Duodenal mucosa (tissue), 2 donors: ENCODE results near the gene PRKG1.
"Not testable (repeated sequence)": the region's sequence is repeated elsewhere in the genome, so short reads cannot be mapped to it uniquely, and the experiment has no call there.

Experiments used
- H3K27ac ChIP-seq: one replicate; pipeline ENCODE4 v1.7.0; 2013; ENCODE audit warnings: low read depth, low read length
- H3K27me3 ChIP-seq, 2 donors: one replicate each; pipeline ENCODE4 v1.7.0; 2013; ENCODE audit warnings: low read length in 2 of 2, control low read depth in 1 of 2; ENCODE audit not compliant: insufficient read depth in 2 of 2, control insufficient read depth in 1 of 2
- H3K36me3 ChIP-seq, 2 donors: one replicate each; pipeline ENCODE4 v1.7.0; 2013; ENCODE audit warnings: low read length in 2 of 2, control low read depth in 1 of 2; ENCODE audit not compliant: insufficient read depth in 2 of 2, control insufficient read depth in 1 of 2
- H3K4me1 ChIP-seq, 2 donors: one replicate each; pipeline ENCODE4 v1.7.0; 2013; ENCODE audit warnings: low read length in 2 of 2, control low read depth in 1 of 2; ENCODE audit not compliant: insufficient read depth in 2 of 2, control insufficient read depth in 1 of 2
- H3K4me3 ChIP-seq, 2 donors: one replicate each; pipeline ENCODE4 v1.7.0; 2013; ENCODE audit warnings: low read length in 2 of 2, low read depth in 1 of 2
- H3K9ac ChIP-seq, 2 donors: one replicate each; pipeline ENCODE4 v1.7.0; 2013; ENCODE audit warnings: low read length in 2 of 2, low read depth in 1 of 2
- H3K9me3 ChIP-seq, 2 donors: one replicate each; pipeline ENCODE4 v1.7.0; 2013; ENCODE audit warnings: low read length in 2 of 2, control low read depth in 1 of 2; ENCODE audit not compliant: control insufficient read depth in 1 of 2

PRKG1 gene

DNA sequence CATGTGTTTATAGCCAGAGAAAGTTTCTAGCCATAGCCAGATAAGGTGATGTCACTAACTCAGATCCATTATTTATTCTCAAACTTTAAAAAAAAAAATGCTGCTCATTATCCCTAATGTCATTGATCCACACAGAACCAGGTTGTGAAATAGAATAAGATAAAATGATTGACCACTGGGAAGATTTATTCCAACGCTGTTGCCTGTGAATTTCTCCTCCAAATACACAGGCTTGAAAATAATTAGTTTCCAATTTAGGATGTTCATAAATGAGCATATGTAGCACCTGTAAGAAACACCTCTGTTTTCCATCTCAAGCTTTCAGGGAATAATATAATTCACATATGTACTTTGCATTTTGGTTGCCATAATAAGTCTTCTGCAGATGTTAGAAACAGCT is 956.7 kb downstream of the PRKG1 start:
- H3K4me1 ChIP-seq, result no peaks in the 10 kb centered on the region
- no peaks in the 10 kb centered on the region for H3K27me3 ChIP-seq
- no peaks in the 10 kb centered on the region for H3K9me3 ChIP-seq
- no peak overlapping the region for H3K4me3 ChIP-seq
- H3K9ac ChIP-seq, result no peak overlapping the region
- no peaks in the 10 kb centered on the region for H3K36me3 ChIP-seq
- H3K27ac ChIP-seq, result no peak overlapping the region

DNA sequence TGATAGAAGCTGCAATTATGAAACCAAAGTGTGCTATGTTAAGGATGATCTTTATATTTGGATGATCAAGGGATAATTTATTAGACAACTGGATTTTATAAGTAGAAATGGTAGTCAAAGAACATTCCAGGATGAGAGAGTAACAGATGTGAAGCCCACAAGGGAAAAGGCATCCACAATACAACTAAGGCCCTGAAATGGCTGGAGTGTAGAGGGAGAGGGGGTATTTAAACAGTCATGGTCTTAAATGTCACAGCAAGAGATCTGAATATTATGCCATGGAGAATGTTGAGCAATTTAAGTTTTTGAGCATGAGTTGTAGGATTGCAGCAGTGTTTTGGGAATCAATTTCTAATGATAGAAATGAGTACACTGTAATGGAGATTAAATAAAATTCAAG is 957.5 kb downstream of the PRKG1 start:
- H3K4me1 ChIP-seq, result no peaks in the 10 kb centered on the region
- H3K36me3 ChIP-seq, result no peaks in the 10 kb centered on the region
- H3K9me3 ChIP-seq, result no peaks in the 10 kb centered on the region
- no peak overlapping the region for H3K4me3 ChIP-seq
- no peak overlapping the region for H3K9ac ChIP-seq
- H3K27ac ChIP-seq, result no peak overlapping the region
- no peaks in the 10 kb centered on the region for H3K27me3 ChIP-seq

DNA sequence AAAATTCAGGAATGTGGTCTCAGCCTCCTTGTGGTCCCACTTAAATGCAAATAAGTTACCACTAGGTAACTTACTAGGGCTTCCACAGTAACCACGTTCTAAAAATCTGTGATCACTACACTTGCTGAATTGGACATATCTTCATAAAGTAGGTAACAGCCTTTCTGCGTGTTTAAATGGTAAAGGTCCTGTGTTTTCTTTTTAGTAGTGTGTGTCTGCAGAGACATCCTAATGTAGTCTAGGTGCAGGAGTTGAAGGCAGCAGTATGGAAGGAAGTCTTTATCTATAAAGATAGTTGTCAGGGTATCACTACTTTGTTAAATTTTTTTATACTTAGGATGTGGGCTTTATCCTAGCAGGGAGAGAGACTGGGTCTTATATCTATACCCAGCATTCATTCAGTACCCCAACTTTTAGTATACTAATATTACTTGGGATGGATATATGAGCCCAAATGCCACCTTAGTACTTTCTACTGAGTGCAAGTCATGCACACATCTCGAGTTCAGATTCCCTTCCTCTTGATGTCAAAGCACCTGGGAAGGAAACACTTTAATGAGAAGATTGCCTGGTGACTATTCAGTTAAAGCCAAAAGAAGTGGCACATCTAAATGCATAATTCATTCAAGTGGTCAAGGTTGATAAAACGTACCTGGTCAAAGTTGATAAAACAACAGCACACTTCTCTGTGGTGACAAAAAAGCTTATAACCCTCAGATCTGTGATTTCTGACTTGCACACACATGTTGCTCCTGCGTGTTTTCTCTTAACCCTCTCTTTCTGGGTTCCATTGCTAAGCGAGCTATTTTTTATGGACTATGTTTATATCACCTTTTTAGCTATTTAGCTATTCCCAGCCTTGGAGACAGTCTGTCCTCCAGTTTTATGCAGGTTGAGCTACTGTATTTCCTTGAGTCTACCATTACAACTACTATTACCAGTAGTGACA is 958.7 kb downstream of the PRKG1 start:
- Histone ChIP-seq H3K27ac (no peak overlapping the region), H3K4me1 (no peaks in the 10 kb centered on the region), H3K9me3 (no peaks in the 10 kb centered on the region), H3K4me3 (no peak overlapping the region), H3K9ac (no peak overlapping the region), H3K27me3 (no peaks in the 10 kb centered on the region), H3K36me3 (no peaks in the 10 kb centered on the region)

DNA sequence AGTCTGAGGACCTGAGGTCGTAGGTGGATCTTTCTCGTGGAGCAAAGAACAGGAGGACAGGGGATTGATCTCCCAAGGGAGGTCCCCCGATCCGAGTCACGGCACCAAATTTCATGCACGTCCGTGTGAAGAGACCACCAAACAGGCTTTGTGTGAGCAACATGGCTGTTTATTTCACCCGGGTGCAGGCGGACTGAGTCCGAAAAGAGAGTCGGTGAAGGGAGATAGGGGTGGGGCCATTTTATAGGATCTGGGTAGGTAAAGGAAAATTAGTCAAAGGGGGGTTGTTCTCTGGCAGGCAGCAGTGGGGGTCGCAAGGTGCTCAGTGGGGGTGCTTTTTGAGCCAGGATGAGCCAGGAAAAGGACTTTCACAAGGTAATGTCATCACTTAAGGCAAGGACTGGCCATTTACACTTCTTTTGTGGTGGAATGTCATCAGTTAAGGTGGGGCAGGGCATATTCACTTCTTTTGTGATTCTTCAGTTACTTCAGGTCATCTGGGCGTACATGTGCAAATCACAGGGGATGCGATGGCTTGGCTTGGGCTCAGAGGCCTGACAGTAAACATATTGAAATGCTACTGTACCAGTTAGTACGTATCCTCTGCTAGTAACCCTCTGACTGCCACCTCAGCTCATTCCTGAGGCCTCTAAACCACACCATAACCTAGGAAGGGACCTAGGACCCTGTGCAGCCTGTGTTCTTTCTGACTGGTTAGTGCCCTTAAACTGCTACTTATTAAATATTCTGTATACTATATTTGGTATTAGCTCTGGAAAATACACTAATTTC is 964.9 kb downstream of the PRKG1 start:
- not testable (repeated sequence) for H3K9ac ChIP-seq, H3K4me1 ChIP-seq, H3K36me3 ChIP-seq, H3K9me3 ChIP-seq, H3K27me3 ChIP-seq, H3K4me3 ChIP-seq, H3K27ac ChIP-seq

DNA sequence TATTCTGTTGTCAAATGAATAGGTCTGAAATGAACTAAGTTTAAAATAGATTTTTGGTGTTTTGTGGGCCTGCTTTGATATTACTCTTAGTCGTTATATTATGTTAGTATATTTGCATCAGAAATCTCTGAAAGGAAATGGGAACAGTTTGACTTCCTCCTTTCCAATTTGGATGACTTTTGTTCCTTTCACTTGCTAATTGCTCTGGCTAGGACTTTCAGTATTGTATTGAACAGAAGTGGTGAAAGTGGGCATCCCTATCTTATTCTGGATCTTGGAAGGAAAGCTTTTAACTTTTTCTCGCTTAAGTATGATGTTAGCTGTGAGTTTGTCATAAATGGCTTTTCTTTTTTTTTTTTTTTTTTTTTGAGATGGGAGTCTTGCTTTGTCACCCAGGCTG is 966.2 kb downstream of the PRKG1 start:
- Histone ChIP-seq H3K4me1 (no peaks in the 10 kb centered on the region), H3K27ac (no peak overlapping the region), H3K9ac (no peak overlapping the region), H3K9me3 (no peaks in the 10 kb centered on the region), H3K27me3 (no peaks in the 10 kb centered on the region), H3K36me3 (no peaks in the 10 kb centered on the region), H3K4me3 (no peak overlapping the region)

DNA sequence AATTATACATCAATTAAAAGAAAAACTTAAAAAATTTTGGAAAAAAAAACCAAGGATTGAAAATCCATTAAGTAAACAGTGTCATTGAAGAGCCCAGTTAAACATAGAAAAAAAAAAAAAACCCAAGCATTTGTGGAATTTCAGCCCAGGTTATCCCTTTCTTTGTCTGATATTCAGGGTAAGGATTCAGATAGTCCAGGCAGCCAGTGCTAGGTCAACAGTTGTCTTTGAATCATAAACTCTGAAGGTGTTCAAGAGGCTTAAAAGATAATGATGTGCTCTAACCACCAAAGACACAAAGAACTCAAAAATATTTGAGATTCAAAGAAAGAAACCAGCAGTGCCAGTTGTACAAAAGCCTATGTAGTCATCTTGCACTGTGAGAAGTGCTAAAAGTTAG is 969.5 kb downstream of the PRKG1 start:
- no peaks in the 10 kb centered on the region for H3K27me3 ChIP-seq
- no peak overlapping the region for H3K27ac ChIP-seq
- no peak overlapping the region for H3K9ac ChIP-seq
- H3K4me1 ChIP-seq, result no peaks in the 10 kb centered on the region
- no peak overlapping the region for H3K4me3 ChIP-seq
- no peaks in the 10 kb centered on the region for H3K9me3 ChIP-seq
- H3K36me3 ChIP-seq, result no peaks in the 10 kb centered on the region

DNA sequence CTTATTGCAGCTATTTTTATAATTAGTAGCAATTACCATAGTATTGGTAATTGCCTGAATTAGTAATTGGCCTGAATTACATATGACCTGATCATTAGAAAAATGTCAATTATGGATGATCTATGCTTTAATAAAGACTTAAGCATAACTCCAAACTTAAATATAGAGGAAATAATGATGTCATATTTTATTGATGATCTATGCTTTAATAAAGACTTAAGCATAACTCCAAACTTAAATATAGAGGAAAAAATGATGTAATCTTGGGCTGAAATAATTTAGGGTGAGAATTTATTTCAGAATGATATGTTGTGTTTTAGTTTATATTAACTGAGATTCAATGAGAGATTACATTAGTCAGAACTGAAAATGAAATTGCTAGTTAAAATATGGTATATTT is 973.8 kb downstream of the PRKG1 start:
- no peak overlapping the region for H3K27ac ChIP-seq
- no peaks in the 10 kb centered on the region for H3K9me3 ChIP-seq
- H3K4me3 ChIP-seq, result no peak overlapping the region
- no peaks in the 10 kb centered on the region for H3K27me3 ChIP-seq
- no peaks in the 10 kb centered on the region for H3K36me3 ChIP-seq
- no peak overlapping the region for H3K9ac ChIP-seq
- no peaks in the 10 kb centered on the region for H3K4me1 ChIP-seq

DNA sequence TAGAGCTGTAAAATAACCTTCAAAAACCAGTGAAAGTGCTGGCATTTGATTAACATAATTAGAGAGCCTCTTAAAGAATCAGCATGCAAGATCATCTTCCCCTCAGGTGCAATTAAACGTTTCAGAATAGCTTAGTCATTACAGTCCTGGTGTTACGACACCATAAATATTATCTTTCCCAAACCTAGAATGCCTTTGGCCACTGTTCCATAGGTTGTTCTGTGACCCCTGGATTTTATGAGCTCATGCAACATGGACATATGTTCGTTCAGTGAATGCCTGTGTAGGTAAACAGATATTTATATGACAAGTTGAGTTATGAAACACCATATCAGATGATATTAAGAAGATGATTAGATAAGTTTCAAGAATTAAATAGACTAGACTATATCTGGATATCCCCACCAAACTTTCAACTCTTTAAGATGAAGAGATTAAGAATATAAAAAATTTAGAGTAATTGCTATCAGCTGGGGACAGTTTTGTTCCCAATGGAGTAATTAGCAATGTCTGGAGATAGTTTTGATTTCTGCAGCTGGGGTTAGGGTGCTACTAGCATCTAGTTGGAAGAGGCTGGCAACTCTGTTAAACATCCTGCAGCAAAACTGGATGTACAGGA is 976.3 kb downstream of the PRKG1 start:
- Histone ChIP-seq H3K9ac (no peak overlapping the region), H3K4me1 (no peaks in the 10 kb centered on the region), H3K36me3 (no peaks in the 10 kb centered on the region), H3K9me3 (no peaks in the 10 kb centered on the region), H3K27ac (no peak overlapping the region), H3K4me3 (no peak overlapping the region), H3K27me3 (no peaks in the 10 kb centered on the region)

DNA sequence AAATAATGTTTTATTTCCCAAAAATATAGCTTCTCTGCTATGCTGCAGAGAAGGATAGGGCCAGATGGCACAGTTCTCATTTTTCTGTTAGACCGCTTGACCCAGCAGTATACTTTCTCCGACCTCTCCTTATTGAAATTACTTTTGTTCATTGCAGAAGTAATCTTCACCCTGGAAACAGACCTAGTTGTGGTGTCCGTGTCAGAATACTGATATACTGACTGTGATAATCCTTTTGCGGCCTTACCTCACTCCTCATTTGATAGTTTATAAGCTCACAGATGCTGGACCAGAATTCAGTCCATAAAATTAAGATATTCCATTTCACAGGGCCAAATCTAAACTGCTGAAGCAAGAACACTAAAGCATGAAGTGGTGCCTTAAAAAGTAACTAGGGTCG is 979.2 kb downstream of the PRKG1 start:
- Histone ChIP-seq H3K9me3 (no peaks in the 10 kb centered on the region), H3K4me3 (no peak overlapping the region), H3K9ac (no peak overlapping the region), H3K27ac (no peak overlapping the region), H3K36me3 (no peaks in the 10 kb centered on the region), H3K27me3 (no peaks in the 10 kb centered on the region), H3K4me1 (no peaks in the 10 kb centered on the region)

DNA sequence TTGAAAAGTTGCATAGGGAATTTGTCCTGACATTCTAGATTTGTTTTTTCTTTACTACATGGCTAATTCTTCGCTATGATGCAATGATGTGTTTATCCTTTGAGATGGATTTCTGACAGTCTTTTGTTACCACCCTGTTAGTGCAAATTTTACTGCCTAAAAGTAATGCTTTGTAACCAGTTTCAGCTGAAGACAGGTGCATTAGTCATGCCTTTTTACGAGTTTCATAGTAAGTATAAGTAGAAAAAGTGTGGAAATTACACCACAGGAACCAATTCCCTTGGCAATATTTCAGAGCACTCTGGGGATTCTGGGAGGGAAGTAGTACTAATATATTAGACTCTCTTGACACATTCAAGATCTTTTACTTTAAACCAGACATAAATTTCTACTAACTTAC is 982.0 kb downstream of the PRKG1 start:
- Histone ChIP-seq H3K27me3 (no peaks in the 10 kb centered on the region), H3K9ac (no peak overlapping the region), H3K4me1 (no peaks in the 10 kb centered on the region), H3K36me3 (no peaks in the 10 kb centered on the region), H3K4me3 (no peak overlapping the region), H3K27ac (no peak overlapping the region), H3K9me3 (no peaks in the 10 kb centered on the region)
